HL-60/S4 treated with retinoic acid at 250 ng/mL for 4 days and 3 days (cell line): ENCODE results near the gene ZNF783.
"Not testable (repeated sequence)": the region's sequence is repeated elsewhere in the genome, so short reads cannot be mapped to it uniquely, and the experiment has no call there.

Source experiments
- in situ Hi-C: fragments of 300-500 bp; cut with MboI; formaldehyde crosslinking; loops from 2 replicates; pipeline ENCODE4 v1.7.0; 2022; ENCODE audit warnings: low sequenced_read_pairs

The ZNF783 gene

DNA sequence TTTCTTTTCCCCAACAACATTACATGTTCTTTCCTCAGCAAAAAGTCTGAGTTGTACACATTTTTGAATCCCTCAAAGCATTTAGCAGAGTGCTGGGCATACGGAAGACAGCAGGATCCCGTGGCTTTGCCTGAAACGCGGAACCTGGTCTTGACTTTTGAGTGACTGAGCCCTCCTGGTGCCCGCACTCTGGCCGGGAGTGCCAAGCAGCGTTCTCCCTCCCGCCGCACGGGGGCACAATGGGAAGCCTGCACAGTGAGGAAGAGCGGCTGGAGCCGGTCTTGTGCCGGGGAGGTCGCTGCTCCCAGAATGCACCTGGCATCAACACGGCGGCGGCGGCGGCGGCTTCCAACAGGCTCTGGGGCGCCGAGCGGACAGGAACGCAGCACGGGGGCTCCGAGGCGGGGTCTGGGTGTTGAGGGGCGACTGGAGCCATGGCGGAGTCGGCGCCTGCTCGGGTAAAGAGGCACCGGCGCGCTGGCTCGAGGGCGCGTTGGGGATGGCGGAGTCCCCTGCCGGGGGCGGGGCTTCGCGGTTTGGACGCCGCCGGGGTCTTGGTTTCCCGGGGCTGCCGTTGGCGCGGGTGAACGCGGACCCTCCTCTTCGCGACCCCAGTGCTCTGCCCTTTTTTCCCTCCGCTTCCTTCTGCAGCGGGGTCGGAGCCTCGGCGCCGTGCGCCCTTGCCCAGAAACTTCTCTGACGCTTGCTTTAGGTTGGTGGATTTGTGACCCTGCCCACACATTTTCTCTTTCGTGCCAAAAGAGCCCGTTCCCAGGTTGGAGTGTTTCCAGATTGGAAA, 22.5 kb upstream of the ZNF783 start, which contains the start of gene ZNF212:
ZNF212 (plus strand) TSS at position 307 of the 799 bp plus-strand sequence; CDS start at position 435, 128 bp downstream.
- in situ Hi-C loops = no loop called here

DNA sequence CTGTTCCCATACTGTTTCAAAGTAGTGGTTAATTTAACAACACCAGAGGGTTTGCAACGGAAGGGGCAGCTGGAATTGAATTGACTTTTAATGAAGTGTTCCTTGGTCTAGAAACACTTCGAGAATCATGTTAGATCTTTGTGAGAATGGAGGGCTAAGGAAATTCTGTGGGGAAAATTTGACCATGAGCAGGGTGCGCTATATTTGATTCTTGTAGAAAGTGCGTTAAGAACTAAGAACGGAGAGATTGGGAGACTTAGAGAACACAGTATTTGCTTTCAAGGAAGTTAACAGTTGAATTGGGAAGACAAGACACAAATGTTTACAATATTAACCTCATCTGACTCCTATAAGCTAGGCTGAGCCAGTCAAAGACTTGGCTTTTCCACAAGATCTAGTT, 21.4 kb upstream of the ZNF783 start:
- in situ Hi-C loops = no loop called here

DNA sequence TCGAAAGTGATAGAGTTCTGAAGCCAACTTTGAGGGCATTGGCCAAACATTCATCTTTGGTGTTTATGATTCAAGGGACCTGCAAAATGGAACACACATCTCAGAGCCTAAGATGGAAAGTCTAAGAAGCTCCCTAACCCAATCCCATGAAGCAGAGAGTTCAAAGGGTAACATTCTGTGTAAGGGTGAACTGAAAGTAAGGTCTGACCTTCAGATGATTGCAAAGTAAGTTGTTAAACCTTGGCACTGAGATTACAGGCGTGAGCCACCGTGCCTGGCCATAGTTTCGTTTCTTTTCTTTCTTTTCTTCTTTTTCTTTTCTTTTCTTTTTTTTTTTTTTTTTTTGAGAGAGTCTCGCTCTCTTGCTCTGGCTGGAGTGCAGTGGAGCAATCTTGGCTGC, 20.3 kb upstream of the ZNF783 start:
- in situ Hi-C loops = no loop called here

DNA sequence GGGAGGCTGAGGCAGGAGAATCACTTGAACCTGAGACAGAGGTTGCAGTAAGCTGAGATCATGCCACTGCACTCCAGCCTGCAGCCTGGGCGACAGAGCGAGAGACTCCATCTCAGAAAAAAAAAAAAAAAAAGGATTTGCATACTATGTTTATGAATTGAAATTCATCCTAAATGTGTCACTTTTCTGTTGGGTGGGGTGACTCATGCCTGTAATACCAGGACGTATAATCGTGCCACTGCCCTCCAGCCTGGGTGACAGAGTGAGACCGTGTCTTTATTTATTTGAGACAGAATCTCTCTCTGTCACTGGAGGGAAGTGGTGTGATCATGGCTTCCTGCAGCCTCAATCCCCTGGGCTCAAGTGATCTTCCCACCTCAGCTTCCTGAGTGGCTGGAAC, 16.8 kb upstream of the ZNF783 start:
- in situ Hi-C loops = no loop called here

DNA sequence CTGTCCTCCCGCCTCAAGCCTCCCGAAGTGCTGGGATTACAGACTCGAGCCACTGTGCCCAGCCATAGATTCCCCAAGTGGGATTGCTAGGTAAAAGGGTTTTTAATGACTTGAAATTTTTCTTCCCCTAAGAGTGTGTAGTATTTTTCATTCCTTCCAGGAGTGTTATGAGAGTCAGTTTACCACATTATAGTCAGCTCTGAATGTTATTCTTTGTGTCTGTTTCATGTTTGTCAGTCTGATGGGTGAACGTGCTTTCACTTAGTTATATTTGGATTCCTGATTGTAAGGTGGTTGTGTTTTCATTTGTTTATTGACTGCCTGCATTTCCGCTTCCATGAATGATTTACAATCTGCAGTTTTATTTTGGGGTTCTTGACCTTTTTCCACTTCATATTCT, 16.3 kb upstream of the ZNF783 start:
- in situ Hi-C loops = no loop called here

DNA sequence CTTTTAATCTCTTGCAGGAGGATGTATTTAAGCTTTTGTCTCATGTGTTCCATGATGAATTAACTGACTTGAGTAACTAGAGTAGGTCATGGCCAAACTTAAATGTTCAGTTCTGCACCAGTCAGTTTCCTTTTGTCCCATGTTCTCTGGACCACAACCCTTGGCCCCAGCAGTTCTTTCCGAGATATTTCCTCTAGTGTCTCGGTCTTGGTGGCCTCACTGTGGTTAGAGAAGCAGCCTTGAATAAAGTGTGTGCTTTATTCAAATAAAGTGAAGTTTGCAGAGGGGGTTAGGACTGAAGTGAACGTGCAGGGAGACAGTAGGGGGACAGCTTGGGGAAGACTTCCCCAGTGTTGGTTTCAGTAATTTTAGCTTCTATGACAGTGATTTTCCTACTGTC, 13.2 kb upstream of the ZNF783 start:
- in situ Hi-C loops = no loop called here

DNA sequence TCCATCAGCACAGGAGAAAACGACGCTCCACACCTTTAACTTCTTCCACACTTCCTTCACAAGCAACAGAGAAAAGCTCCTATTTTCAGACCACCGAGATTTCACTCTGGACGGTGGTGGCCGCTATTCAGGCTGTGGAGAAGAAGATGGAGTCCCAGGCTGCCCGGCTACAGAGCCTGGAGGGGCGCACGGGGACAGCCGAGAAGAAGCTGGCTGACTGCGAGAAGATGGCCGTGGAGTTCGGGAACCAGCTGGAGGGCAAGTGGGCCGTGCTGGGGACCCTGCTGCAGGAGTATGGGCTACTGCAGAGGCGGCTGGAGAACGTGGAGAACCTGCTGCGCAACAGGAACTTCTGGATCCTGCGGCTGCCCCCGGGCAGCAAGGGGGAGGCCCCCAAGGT, 11.8 kb upstream of the ZNF783 start:
- in situ Hi-C loops = not testable (repeated sequence)

DNA sequence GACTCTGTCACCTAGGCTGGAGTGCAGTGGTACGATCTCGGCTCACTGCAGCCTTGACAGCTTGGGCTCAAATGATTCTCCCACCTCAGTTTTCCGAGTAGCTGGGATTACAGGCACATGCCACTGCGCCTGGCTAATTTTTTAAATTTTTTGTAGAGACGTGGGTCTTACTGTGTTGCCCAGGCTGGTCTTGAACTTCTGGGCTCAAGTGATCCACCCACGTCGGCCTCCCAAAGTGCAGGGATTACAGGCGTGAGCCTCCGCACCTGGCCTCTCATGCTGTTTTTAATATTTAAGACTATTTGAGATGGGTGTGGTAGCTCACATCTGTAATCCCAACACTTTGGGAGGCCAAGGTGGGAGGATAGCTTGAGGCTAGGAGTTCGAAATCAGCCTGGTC, 10.5 kb upstream of the ZNF783 start:
- in situ Hi-C loops = not testable (repeated sequence)

DNA sequence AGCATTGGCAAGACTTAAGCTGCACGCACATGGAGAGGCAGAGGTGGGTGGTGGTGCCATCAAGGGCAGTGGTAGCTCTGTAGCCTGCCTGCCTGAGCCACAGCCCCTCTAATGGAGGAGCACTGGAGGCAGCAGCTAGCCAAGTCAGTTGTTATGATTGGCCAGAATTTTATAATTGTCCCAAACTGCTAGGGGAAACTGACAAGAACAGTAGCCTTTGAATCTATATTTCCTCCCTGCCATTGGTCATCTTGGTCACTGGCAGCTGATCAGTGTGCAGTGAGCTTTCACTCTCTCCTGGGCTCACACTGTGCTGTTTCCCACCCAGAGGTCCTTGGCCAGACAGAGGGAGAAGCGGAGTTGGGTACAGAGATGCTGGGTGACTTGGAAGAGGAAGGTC, 9.6 kb upstream of the ZNF783 start:
- in situ Hi-C loops = no loop called here

DNA sequence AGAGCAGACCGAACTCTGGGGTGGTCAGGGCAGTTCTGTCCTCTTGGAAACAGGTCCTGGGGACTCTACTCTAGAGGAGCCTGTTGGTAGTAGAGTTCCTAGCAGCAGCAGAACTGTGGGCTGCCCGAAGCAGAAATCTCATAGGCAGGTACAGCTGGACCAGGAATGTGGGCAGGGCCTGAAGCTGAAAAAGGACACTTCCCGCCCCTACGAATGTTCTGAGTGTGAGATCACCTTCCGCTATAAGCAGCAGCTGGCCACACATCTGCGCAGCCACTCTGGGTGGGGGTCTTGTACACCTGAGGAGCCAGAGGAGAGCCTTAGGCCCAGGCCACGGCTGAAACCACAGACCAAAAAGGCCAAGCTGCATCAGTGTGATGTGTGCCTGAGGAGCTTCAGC, 8.3 kb upstream of the ZNF783 start:
- in situ Hi-C loops = no loop called here

DNA sequence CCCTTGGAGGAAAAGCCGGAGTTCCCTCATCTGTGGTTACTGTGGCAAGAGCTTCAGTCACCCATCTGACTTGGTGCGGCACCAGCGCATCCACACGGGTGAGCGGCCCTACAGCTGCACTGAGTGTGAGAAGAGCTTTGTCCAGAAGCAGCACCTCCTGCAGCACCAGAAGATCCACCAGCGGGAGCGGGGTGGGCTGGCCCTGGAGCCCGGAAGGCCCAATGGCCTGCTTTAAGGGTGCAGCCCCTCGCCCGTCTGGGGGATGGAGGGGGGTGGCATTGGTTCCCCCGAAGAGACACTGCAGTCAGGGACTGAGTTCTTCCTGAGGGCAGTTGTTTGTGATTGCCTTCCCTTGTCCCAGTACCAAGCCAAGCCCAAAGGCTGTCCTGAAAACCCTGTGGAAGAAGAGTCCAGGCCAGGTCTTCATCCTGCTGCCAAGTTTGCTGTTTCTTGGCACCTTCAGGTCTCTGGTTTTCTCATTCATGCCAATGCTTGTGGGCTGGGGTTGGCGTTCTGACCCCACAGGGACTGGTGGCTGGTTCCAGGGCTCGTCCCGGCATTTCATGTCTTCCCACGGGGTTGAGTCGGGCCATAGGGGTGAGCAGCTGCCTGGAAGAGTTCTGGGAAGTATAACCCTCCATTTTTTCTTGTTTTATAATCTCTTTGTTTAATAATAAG, 7.7 kb upstream of the ZNF783 start:
- in situ Hi-C loops = no loop called here

DNA sequence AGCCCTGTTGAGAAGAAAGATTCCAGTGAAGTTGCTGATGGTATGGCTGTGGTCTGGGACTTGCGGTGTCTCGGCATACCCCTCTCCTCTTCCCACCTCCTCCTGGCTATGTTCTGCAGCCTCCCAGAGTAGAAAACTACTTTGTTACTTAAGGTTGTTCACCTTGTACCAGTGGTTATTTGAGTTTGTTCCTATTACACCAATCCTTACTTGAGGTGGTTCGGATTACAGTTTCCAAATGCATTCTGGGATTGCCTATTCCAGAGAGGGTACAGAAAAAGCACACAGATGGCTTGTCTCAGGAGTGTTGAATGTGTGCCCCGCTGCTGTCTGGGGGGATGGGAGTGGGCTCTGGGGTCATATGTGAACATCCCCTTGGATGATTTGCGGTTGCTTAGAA, 6.8 kb upstream of the ZNF783 start:
- in situ Hi-C loops = no loop called here

DNA sequence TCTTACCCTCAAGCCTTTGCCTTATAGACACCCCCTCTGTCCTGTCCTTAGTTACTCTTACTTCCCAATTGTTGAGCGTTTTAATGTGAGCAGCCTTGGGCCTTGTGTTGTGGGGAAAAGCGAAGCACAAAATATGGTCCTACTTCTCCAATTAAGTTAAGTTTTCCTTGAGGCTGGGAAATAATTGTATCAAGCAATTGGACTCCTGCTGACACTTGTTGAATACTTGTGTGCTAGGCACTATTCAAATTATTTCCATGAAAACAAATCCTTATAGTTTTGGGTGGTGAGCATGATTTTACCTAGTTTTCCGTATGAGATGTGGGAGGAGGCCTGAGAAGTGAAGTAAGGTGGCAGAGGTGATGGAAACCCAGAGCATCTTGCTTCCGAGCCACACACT, 5.4 kb upstream of the ZNF783 start:
- in situ Hi-C loops = no loop called here

DNA sequence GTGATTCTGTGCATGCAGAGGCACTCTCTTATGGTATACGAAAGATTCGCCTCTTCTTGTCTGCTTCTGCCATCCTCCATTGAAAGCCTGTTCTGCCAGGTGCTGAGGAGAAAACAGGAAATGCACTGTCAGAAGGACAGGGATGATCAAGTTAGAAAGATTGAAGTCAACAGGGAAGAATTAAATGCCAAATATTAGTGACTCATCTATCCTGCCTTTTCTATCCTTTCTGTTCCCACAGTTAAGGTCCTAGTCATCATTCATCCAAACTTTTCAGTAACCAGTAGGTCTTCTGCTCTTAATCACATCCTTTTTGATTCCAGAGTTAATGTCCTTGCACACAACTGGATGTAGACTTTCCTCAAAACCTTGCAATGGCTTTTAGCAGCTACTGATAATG, 4.8 kb upstream of the ZNF783 start:
- in situ Hi-C loops = no loop called here

DNA sequence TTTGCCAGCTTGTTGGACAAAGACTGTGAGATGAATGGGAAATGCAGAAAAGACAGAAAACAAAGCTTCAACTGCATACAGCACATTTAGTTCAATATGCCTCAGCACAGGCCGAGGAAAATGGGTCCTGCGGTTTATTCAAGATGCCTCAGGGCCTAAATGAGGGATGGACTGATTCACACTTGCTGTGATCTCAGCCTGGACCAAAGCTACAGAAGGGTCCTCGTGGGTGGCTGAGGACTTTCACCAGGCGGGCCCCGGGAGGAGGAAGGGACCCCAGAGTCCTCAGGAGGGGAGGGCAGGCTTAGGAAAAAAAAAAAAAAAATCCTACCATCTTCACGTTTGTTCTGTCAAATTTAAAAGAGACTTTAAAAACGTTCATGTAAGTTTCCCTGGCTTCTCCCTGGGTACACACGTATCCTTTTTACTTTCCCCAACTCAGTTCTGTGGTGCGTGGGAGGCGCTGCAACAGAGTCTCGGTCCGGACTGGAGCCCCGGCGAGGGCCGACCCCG, 624 bp upstream of the ZNF783 start:
- in situ Hi-C loops = no loop called here

DNA sequence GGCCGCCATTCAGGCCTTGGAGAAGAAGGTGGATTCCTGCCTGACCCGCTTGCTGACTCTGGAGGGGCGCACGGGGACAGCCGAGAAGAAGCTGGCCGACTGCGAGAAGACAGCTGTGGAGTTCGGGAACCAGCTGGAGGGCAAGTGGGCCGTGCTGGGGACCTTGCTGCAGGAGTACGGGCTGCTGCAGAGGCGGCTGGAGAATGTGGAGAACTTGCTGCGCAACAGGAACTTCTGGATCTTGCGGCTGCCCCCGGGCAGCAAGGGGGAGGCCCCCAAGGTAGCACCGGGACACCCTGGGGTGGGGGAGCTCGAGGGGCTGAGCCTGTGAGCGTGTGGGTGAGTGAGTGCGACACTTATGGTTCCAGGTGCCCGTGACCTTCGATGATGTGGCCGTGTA, 4.5 kb downstream of the ZNF783 start:
- in situ Hi-C loops = no loop called here

DNA sequence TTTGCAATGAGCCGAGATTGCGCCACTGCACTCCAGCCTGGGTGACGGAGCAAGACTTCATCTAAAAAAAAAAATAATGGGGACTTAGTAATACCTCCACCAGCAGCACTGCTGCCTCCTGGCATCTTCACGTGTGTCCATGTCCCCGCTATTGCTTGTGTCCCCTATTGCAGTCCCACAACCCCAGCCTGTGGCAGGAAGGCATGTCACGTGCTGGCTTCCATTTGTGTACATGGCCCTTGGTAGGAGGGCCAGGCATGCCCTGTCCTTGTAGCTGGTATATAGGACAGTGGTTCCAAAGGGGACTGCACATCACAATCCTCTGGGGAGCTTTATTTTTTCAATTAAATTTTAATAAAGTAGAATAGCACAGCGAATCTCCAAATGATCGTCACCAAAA, 5.7 kb downstream of the ZNF783 start:
- in situ Hi-C loops = no loop called here

DNA sequence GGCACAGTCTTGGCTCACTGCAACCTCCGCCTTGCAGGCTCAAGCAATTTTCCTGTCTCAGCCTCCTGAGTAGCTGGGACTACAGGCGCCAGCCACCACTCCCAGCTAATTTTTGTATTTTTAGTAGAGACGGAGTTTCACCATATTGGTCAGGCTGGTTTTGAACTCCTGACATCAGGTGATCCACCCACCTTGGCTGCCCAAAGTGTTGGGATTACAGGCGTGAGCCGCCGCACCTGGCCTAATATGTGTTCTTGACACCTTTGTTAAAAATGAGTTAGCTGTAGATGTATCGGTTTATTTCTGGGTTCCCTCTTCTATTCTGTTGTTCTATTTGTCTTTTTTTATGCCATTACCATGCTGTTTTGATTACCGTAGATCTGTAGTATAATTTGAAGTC, 12.4 kb downstream of the ZNF783 start:
- in situ Hi-C loops = not testable (repeated sequence)

DNA sequence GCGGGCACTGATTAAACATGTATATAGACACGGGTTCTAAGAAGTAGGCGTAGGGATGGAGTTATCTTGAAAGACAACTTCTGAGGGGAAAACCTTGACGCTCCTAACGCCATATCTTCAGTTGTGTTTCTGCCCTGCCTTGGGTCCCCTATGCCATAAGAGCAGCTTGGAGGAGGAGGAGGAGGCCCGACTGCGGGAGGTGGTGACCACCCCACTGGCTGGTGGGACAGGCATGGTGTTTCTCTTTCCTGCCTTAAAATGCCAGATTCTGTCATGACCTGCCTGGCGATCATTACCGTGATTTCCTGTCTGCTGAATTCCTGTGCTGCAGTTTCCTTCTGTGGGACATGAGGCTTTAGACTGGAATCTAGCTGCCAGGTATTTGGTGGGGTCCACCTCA, 15.9 kb downstream of the ZNF783 start:
- in situ Hi-C loops = no loop called here

DNA sequence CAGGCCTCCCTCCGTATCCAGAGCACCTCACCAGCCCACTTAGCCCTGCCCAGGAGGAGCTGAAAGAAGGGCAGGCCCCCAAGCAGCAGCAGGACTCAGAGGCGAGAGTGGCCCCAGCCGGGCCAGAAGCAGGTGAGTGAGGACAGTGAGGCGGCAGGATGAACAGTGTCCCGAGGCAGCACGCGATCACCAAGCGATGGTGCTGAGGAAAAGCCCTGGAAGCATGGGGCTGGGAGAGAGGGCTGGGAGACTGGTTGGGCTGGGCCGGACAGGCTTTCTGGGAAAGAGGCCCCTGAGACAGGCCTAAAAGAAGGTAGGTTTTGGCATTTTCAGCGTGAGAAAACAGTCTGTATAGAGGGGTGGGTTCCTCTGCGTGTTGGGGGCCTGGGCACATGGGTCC, 16.4 kb downstream of the ZNF783 start:
- in situ Hi-C loops = no loop called here

DNA sequence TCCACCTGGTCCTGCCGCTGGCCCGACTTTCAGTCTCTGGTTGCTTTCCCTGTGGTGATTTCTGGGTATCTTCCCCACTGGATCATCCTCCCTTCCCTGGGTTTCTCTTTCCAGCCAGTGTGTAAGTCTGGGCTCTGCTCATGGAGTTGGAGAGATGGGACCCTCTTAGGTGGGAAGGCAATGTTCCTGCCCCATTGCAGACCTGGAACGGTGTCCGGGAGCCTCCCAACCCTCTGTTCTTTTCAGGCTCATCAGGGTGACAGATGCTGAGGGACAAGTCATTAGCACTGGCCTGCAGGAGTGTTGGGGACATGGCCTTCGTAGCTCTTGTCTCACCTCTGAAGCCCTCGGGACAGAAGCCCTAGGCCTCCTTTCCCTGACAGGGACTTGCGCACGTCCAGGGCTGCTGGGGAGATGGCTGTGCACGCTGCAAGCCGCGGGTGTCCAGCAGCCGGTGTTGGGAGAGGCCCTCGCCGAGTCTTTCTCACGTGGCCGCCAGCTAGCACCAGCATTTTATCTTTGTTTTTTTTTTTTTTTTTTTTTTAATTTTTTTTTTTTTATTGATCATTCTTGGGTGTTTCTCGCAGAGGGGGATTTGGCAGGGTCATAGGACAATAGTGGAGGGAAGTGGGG, 17.2 kb downstream of the ZNF783 start:
- in situ Hi-C loops = no loop called here

DNA sequence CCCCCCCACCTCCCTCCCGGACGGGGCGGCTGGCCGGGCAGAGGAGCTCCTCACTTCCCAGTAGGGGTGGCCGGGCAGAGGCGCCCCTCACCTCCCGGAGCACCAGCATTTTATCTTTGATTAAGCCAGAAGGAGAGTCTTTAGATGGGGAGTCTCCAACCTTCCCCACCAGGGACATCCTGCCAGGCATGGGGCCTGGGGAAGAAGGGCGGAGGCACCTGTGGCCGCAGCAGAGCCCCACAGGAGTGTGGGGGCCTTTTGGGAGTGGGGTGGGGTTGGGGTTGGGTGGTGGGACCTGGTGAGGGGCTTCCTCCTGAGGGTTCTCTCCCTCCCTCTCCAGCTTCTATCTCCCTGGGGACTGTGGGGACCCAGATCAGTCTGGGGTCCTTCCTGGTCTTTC, 18.2 kb downstream of the ZNF783 start:
- in situ Hi-C loops = no loop called here
